ENCODE results near the gene VASN.

GRCh38 chr16:4361033-4361943, 10.4 kb upstream of the VASN start:
- TF ChIP-seq GATA2 (IDR thresholded peaks at IDR 0.05; ENCODE audit: low read depth, low read length), result no peak
- TF ChIP-seq GATA3 (IDR thresholded peaks at IDR 0.05; ENCODE audit: low read depth, low read length), result no peak
